Astrocyte (in vitro differentiated cells and primary cell): ENCODE measurements around the gene RASGEF1C. TPM values are rescaled to one million over a fixed set of nuclear protein-coding genes. Genes with fewer than 3 reads are reported as not detected.

Source experiments
- DNase-seq: peaks from one replicate; pipeline ENCODE4 v3.0.0-alpha.2; 2010; ENCODE audit warnings: low read depth
- FAIRE-seq: peaks from 2 replicates; lab custom pipeline; 2011; peaks lifted over from hg19 to GRCh38; lab: Jason Lieb, UNC
- H2AFZ ChIP-seq: 2 replicates; pipeline ENCODE4 v1.6.0; 2012; ENCODE audit warnings: low read depth, low read length, inconsistent platforms
- H3K27ac ChIP-seq: 2 replicates; pipeline ENCODE4 v1.5.1; 2011; ENCODE audit warnings: low read depth, low read length, inconsistent platforms
- H3K27me3 ChIP-seq: 2 replicates; pipeline ENCODE4 v1.6.0; 2011; ENCODE audit warnings: low read length, inconsistent platforms; ENCODE audit not compliant: insufficient read depth
- H3K36me3 ChIP-seq: 2 replicates; pipeline ENCODE4 v1.5.1; 2011; ENCODE audit warnings: low read length, inconsistent platforms; ENCODE audit not compliant: insufficient read depth
- H3K4me1 ChIP-seq: 2 replicates; pipeline ENCODE4 v1.5.1; 2011; ENCODE audit warnings: low read length, inconsistent platforms; ENCODE audit not compliant: insufficient read depth
- H3K4me2 ChIP-seq: 2 replicates; pipeline ENCODE4 v1.6.0; 2012; ENCODE audit warnings: low read length, inconsistent platforms
- H3K4me3 ChIP-seq: 2 replicates; pipeline ENCODE4 v1.5.1; 2011; ENCODE audit warnings: low read depth, mild to moderate bottlenecking, low read length, inconsistent platforms; ENCODE audit not compliant: insufficient read depth
- H3K79me2 ChIP-seq: 2 replicates; pipeline ENCODE4 v1.6.0; 2012; ENCODE audit warnings: mild to moderate bottlenecking, low read length, inconsistent platforms; ENCODE audit not compliant: insufficient read depth
- H3K9ac ChIP-seq: 2 replicates; pipeline ENCODE4 v1.6.0; 2012; ENCODE audit warnings: mild to moderate bottlenecking, low read length, inconsistent platforms
- H3K9me3 ChIP-seq: 2 replicates; pipeline ENCODE4 v1.5.1; 2012; ENCODE audit warnings: low read depth, mild to moderate bottlenecking, low read length, inconsistent platforms; ENCODE audit not compliant: insufficient read depth
- H4K20me1 ChIP-seq: 2 replicates; pipeline ENCODE4 v1.6.0; 2012; ENCODE audit warnings: low read length, inconsistent platforms; ENCODE audit not compliant: insufficient read depth
- H3K27ac Mint-ChIP-seq: one replicate; pipeline ENCODE4 v1.8.0; 2021; ENCODE audit warnings: mild to moderate bottlenecking, mixed read lengths; ENCODE audit not compliant: unreplicated experiment
- H3K27me3 Mint-ChIP-seq: one replicate; pipeline ENCODE4 v1.8.0; 2021; ENCODE audit warnings: low read depth, mixed read lengths; ENCODE audit not compliant: unreplicated experiment
- H3K36me3 Mint-ChIP-seq: one replicate; pipeline ENCODE4 v1.8.0; 2021; ENCODE audit warnings: low read depth, mixed read lengths; ENCODE audit not compliant: unreplicated experiment
- H3K4me1 Mint-ChIP-seq: one replicate; pipeline ENCODE4 v1.8.0; 2021; ENCODE audit warnings: low read depth, mixed read lengths; ENCODE audit not compliant: unreplicated experiment
- H3K4me3 Mint-ChIP-seq: one replicate; pipeline ENCODE4 v1.8.0; 2021; ENCODE audit warnings: mild to moderate bottlenecking, moderate library complexity, mixed read lengths; ENCODE audit not compliant: unreplicated experiment
- H3K9me3 Mint-ChIP-seq: one replicate; pipeline ENCODE4 v1.8.0; 2021; ENCODE audit warnings: mild to moderate bottlenecking, mixed read lengths; ENCODE audit not compliant: unreplicated experiment
- EZH2 ChIP-seq: IDR thresholded peaks from 2 replicates; pipeline ENCODE4 v1.6.1; 2012; ENCODE audit warnings: mild to moderate bottlenecking, low read length, inconsistent platforms; ENCODE audit not compliant: insufficient read depth
- total RNA-seq: library from RNA; stranded (reverse); gene quantifications from 2 replicates; pipeline ENCODE4 v1.2.1, GENCODE V29; 2021
- TF ChIP-seq, protein P1 (sequence below): IDR thresholded peaks from 2 replicates; pipeline ENCODE4 v1.5.1; 2011; ENCODE audit warnings: low read depth, mild to moderate bottlenecking, inconsistent platforms, low read length, moderate library complexity; ENCODE audit not compliant: insufficient read depth

Gene RASGEF1C
- total RNA-seq, 1 donor from 2014 or later, result 0.41 TPM

DNA sequence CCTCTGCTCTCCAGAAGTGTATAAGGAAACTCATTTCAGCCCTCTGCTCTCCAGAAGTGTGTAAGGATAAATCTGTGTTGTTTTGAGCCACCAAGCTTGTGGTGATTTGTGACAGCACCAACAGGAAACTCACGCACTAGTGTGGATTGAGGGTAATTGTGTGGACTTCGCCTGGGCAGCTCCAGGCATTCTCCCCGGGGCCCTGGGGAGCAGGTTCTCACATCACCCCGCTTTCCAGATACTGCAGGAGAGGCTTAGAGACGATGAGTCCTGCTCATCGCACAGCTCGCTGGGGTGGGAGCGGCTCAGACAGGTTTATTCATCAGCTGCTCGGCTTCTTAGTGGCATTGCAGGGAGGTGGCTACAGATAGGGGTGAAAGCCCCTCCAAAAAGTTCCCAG, 99.1 kb downstream of the RASGEF1C start:
- Mint-ChIP-seq H3K27ac (no peak overlapping the region), H3K4me3 (no peak overlapping the region), H3K4me1 (no peaks in the 10 kb centered on the region), H3K9me3 (peaks cover 15% of the 10 kb centered on the region), H3K27me3 (no peaks in the 10 kb centered on the region), H3K36me3 (no peaks in the 10 kb centered on the region)
- no peaks in the 10 kb centered on the region for H3K36me3 ChIP-seq
- no peaks in the 10 kb centered on the region for H3K79me2 ChIP-seq
- no peaks in the 10 kb centered on the region for H3K27me3 ChIP-seq
- H3K4me1 ChIP-seq, result no peaks in the 10 kb centered on the region
- no peak overlapping the region for H2AFZ ChIP-seq
- TF ChIP-seq, protein P1, sequence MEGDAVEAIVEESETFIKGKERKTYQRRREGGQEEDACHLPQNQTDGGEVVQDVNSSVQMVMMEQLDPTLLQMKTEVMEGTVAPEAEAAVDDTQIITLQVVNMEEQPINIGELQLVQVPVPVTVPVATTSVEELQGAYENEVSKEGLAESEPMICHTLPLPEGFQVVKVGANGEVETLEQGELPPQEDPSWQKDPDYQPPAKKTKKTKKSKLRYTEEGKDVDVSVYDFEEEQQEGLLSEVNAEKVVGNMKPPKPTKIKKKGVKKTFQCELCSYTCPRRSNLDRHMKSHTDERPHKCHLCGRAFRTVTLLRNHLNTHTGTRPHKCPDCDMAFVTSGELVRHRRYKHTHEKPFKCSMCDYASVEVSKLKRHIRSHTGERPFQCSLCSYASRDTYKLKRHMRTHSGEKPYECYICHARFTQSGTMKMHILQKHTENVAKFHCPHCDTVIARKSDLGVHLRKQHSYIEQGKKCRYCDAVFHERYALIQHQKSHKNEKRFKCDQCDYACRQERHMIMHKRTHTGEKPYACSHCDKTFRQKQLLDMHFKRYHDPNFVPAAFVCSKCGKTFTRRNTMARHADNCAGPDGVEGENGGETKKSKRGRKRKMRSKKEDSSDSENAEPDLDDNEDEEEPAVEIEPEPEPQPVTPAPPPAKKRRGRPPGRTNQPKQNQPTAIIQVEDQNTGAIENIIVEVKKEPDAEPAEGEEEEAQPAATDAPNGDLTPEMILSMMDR, result no peak
- TF ChIP-seq EZH2, result no peak
- H3K27ac ChIP-seq, result no peak overlapping the region
- no peak overlapping the region for H3K4me2 ChIP-seq
- FAIRE-seq (no peak), DNase-seq (no peak)
- no peaks in the 10 kb centered on the region for H4K20me1 ChIP-seq
- no peak overlapping the region for H3K4me3 ChIP-seq
- H3K9me3 ChIP-seq, result peaks cover 6% of the 10 kb centered on the region
- no peak overlapping the region for H3K9ac ChIP-seq

DNA sequence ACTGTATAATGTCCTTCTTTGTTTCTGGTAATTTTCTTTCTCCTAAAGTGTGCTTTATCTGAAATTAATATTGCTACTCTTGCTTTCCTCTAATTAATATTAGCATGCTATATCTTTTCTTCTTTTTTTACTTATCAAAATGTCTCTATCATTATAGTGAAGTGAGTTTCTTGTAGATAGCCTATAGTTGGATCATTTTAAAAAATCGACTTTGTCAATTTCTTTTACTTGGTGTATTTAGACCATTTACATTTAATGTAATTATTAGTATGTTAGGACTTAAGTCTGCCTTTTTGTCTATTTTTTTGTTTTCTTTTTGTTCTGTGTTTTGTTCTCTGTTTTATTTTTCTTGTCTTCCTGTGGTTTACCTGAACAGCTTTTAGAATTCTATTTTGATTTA, 102.0 kb downstream of the RASGEF1C start:
- Histone ChIP-seq H3K9me3 (peaks cover 6% of the 10 kb centered on the region), H2AFZ (no peak overlapping the region), H3K36me3 (no peaks in the 10 kb centered on the region), H3K4me1 (no peaks in the 10 kb centered on the region), H4K20me1 (no peaks in the 10 kb centered on the region), H3K79me2 (no peaks in the 10 kb centered on the region), H3K27ac (no peak overlapping the region), H3K4me2 (no peak overlapping the region), H3K27me3 (no peaks in the 10 kb centered on the region), H3K9ac (no peak overlapping the region), H3K4me3 (no peak overlapping the region)
- no peaks in the 10 kb centered on the region for H3K27me3 Mint-ChIP-seq
- H3K36me3 Mint-ChIP-seq, result no peaks in the 10 kb centered on the region
- TF ChIP-seq EZH2, result no peak
- TF ChIP-seq, protein P1, result no peak
- FAIRE-seq (no peak), DNase-seq (no peak)
- no peak overlapping the region for H3K4me3 Mint-ChIP-seq
- H3K27ac Mint-ChIP-seq, result no peak overlapping the region
- peaks cover 17% of the 10 kb centered on the region for H3K9me3 Mint-ChIP-seq
- H3K4me1 Mint-ChIP-seq, result no peaks in the 10 kb centered on the region

DNA sequence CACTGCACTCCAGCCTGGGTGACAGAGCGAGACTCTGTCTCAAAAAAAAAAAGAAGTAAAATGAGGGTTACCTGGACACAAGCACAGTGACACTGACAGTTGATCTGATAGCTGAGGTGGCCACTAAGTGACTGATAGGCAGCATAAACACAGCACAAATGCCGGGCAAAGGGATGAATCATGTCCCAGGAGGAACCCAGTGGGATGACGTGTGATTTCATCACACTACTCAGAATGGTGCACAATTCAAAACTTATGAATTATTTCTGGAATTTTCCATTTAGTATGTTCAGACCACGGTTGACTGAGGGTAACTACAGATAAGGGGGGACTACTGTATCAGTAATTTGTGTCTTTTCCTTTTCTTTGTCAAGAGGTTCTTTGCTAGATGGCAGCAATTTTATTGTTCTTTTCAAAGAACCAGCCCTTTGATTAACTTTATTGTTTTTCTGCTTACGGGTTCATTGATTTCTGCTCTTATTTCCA, 103.1 kb downstream of the RASGEF1C start:
- Histone ChIP-seq H3K4me2 (no peak overlapping the region), H3K27me3 (no peaks in the 10 kb centered on the region), H4K20me1 (no peaks in the 10 kb centered on the region), H3K36me3 (no peaks in the 10 kb centered on the region), H3K4me1 (no peaks in the 10 kb centered on the region), H3K79me2 (no peaks in the 10 kb centered on the region), H3K27ac (no peak overlapping the region), H3K9me3 (peaks cover 6% of the 10 kb centered on the region), H3K9ac (no peak overlapping the region), H3K4me3 (no peak overlapping the region), H2AFZ (no peak overlapping the region)
- Mint-ChIP-seq H3K27ac (no peak overlapping the region), H3K4me3 (no peak overlapping the region), H3K36me3 (no peaks in the 10 kb centered on the region), H3K27me3 (peaks cover 2% of the 10 kb centered on the region), H3K4me1 (no peaks in the 10 kb centered on the region), H3K9me3 (peaks cover 17% of the 10 kb centered on the region)
- no peak for DNase-seq
- TF ChIP-seq, protein P1, result no peak
- no peak for TF ChIP-seq EZH2
- FAIRE-seq, result no peak
